GM12878 (cell line): ENCODE results near the gene CD9. TPM values are rescaled to one million over a fixed set of nuclear protein-coding genes. Genes with fewer than 3 reads are reported as not detected.

Experiments
- ATAC-seq: fragments of 200-7000 bp; cut with Tn5 transposase; 3 replicates; pipeline ENCODE4 v1.9.1; 2020; ENCODE audit warnings: mild to moderate bottlenecking, moderate library complexity
- BruUV-seq: library from RNA; stranded (reverse); fragments of 400-500 nt; replicated peaks from 2 replicates; lab custom pipeline; 2021; lab: Mats Ljungman, UMichigan
- CTCF ChIA-PET: fragments of 300-600 bp; sonication (Branson Sonifier 250); formaldehyde crosslinking; extraction: SDS; loops from one replicate; lab custom pipeline; 2021; ENCODE audit warnings: inconsistent platforms; lab: Yijun Ruan, JAX
- POLR2A ChIA-PET: fragments of 350-600 bp; formaldehyde crosslinking; extraction: SDS; loops from one replicate; lab custom pipeline; 2021; ENCODE audit warnings: inconsistent platforms; lab: Charles Lee
- RAD21 ChIA-PET: fragments of 300-600 bp; sonication (Branson Sonifier 250); formaldehyde crosslinking; loops from one replicate; lab custom pipeline; 2023; ENCODE audit warnings: antibody characterized with exemption; ENCODE audit not compliant: unreplicated experiment; lab: Charles Lee
- SMC1A ChIA-PET: fragments of 300-600 bp; sonication (Branson Sonifier 250); formaldehyde crosslinking; loops from one replicate; lab custom pipeline; 2023; ENCODE audit not compliant: unreplicated experiment, uncharacterized antibody; lab: Charles Lee
- DNase-seq: peaks from one replicate; pipeline ENCODE4 v3.0.0-alpha.2; 2011; ENCODE audit warnings: low read depth, low spot score
- FAIRE-seq: peaks from 3 replicates; lab custom pipeline; 2011; peaks lifted over from hg19 to GRCh38; lab: Jason Lieb, UNC
- H2AFZ ChIP-seq: 2 replicates; pipeline ENCODE4 v1.6.0; 2011; ENCODE audit warnings: low read depth, low read length, control low read depth; ENCODE audit not compliant: control insufficient read depth
- H3K27ac ChIP-seq: 2 replicates; pipeline ENCODE4 v1.5.1; 2011; ENCODE audit warnings: control low read depth; ENCODE audit not compliant: control insufficient read depth, insufficient read depth
- H3K27me3 ChIP-seq, 2 experiments: replicated peaks in 1 of 2; 2 replicates each; pipeline versions ENCODE4 v1.6.0 to v1.6.1; 2011; ENCODE audit warnings: low read length in 1 of 2; ENCODE audit not compliant: control insufficient read depth in 2 of 2, insufficient read depth in 2 of 2
- H3K36me3 ChIP-seq, 2 experiments: 2 replicates each; pipeline ENCODE4 v1.5.1; 2011; ENCODE audit warnings: low read length in 1 of 2; ENCODE audit not compliant: control insufficient read depth in 2 of 2, insufficient read depth in 2 of 2
- H3K4me1 ChIP-seq: 2 replicates; pipeline ENCODE4 v1.6.1; 2011; ENCODE audit warnings: mild to moderate bottlenecking, low read length, moderate library complexity, mixed read lengths; ENCODE audit not compliant: control insufficient read depth, insufficient read depth
- H3K4me2 ChIP-seq: 2 replicates; pipeline ENCODE4 v1.6.0; 2011; ENCODE audit warnings: control low read depth; ENCODE audit not compliant: control insufficient read depth, insufficient read depth
- H3K4me3 ChIP-seq: fragments of 200-600 bp; sonication (generic); 2 replicates; pipeline ENCODE4 v1.5.1; 2016
- H3K79me2 ChIP-seq: 2 replicates; pipeline ENCODE4 v1.6.0; 2011; ENCODE audit warnings: low read length; ENCODE audit not compliant: control insufficient read depth, insufficient read depth
- H3K9ac ChIP-seq: 2 replicates; pipeline ENCODE4 v1.8.0; 2011; ENCODE audit warnings: low read length, control low read depth, mixed read lengths; ENCODE audit not compliant: control insufficient read depth, insufficient read depth
- H3K9me3 ChIP-seq: replicated peaks from 3 replicates; pipeline ENCODE4 v1.5.1; 2011; ENCODE audit warnings: mild to moderate bottlenecking, low read length; ENCODE audit not compliant: control insufficient read depth, insufficient read depth
- H4K20me1 ChIP-seq: 2 replicates; pipeline ENCODE4 v1.6.0; 2011; ENCODE audit not compliant: control insufficient read depth, insufficient read depth
- TBL1XR1 ChIP-seq: IDR thresholded peaks from 2 replicates; pipeline ENCODE4 v1.6.1; 2012; ENCODE audit warnings: low read depth, low read length, improper control_type of control experiment
- TCF3 ChIP-seq: IDR thresholded peaks from 2 replicates; pipeline ENCODE4 v1.6.1; 2012; ENCODE audit warnings: low read depth, mild to moderate bottlenecking, low read length, borderline replicate concordance; ENCODE audit not compliant: insufficient read depth
- WGBS: methylation state at CpG from one replicate; pipeline ENCODE4 v1.1.6; 2016; ENCODE audit warnings: low lambda C conversion rate; ENCODE audit not compliant: insufficient replicate concordance, insufficient coverage; ENCODE audit errors: missing lambda C conversion rate; 5-methylcytosine and 5-hydroxymethylcytosine counted together
- in situ Hi-C: fragments of 300-500 bp; cut with MboI; formaldehyde crosslinking; loops from 9 replicates; pipeline ENCODE4 v1.14.3; 2018; ENCODE audit warnings: mixed read lengths
- intact Hi-C: fragments of 100-400 bp; cut with micrococcal nuclease; formaldehyde crosslinking; loops from one replicate; pipeline ENCODE4 v1.14.2; 2022; ENCODE audit not compliant: unreplicated experiment
- polyA plus RNA-seq, 11 experiments: library from polyadenylated mRNA; depleted of rRNA in 4 of 11; unstranded in 6 of 11; stranded (reverse) in 5 of 11; fragments of >200 nt; fragmentation: Nextera tagmentation in 4 of 11; fragmentation: Illumina TruSeq in 1 of 11; extraction: Ambion mirVana in 4 of 11; extraction: Trizol in 1 of 11; gene quantifications; 1 replicate in 1 of 11; 2 replicates in 10 of 11; pipeline versions ENCODE4 v1.2.1 to v1.2.3, GENCODE V29; 2011 to 2016; ENCODE audit warnings: inconsistent platforms in 2 of 11, missing spikeins in 2 of 11, low read depth in 1 of 11
- total RNA-seq, 4 experiments: library from RNA; depleted of rRNA in 3 of 4; stranded (reverse); fragments of >200 nt in 3 of 4; fragmentation: Illumina TruSeq in 1 of 4; extraction: Trizol in 1 of 4; gene quantifications; 2 replicates each; pipeline versions ENCODE4 v1.2.1 to v1.2.3, GENCODE V29; 2013 to 2021
- TF ChIP-seq, protein P1 (sequence below): fragments of 450-650 bp; formaldehyde crosslinking; IDR thresholded peaks from 2 replicates; pipeline ENCODE4 v1.5.0; 2022; ENCODE audit warnings: mild to moderate bottlenecking, missing genetic modification characterization

CD9 gene
- total and polyA plus RNA-seq, 10 of the 15 experiments (the other 5 are each of a cell fraction or from before 2014, with no cell fraction given), result 4.8 to 29.9 (median 9.7) TPM

DNA sequence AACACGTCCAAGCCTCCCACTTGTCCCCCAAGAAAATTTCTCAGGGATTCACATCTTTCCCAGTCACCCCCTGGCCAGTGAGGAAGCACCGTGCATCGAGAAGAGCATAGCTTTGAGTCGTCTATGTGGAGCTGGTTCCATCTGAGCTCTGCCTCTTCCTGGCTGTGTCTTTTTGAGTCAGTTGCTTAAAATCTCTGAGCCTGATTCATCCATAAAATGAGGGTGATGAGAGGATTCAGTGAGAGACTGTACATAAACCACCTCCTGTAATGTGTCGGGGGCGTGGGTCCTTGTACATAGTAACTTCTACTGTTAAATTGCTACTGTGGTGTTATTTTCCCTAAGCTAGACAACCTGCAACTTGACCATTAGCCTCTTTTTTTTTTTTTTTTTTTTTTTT lies 13.8 kb downstream of the CD9 start:
- no peaks in the 10 kb centered on the region for H3K79me2 ChIP-seq
- no peak for FAIRE-seq
- ChIA-PET RAD21 (interaction anchor here (0.6 to 3.0 kb wide), 5 partner anchors 9 to 145 kb away, joined by 3 to 9 read pairs (median 4); no protein-coding TSS in a partner anchor), SMC1A (interaction anchor here (0.6 to 5.5 kb wide), 6 partner anchors 8 to 249 kb away, joined by 3 to 30 read pairs (median 4); partner anchors contain the start of gene CD9), CTCF (interaction anchor here (1.0 to 5.7 kb wide), 5 partner anchors 11 to 71 kb away, joined by 3 to 38 read pairs (median 9); partner anchors contain the start of gene CD9), POLR2A (interaction anchor here (0.6 to 3.7 kb wide), 5 partner anchors 11 to 34 kb away, joined by 5 to 20 read pairs (median 9); partner anchors contain the start of gene CD9)
- no peak overlapping the region for H3K4me3 ChIP-seq
- no peak for ATAC-seq
- H3K4me2 ChIP-seq, result no peak overlapping the region
- TF ChIP-seq TBL1XR1 (no peak), TCF3 (no peak)
- TF ChIP-seq, protein P1, sequence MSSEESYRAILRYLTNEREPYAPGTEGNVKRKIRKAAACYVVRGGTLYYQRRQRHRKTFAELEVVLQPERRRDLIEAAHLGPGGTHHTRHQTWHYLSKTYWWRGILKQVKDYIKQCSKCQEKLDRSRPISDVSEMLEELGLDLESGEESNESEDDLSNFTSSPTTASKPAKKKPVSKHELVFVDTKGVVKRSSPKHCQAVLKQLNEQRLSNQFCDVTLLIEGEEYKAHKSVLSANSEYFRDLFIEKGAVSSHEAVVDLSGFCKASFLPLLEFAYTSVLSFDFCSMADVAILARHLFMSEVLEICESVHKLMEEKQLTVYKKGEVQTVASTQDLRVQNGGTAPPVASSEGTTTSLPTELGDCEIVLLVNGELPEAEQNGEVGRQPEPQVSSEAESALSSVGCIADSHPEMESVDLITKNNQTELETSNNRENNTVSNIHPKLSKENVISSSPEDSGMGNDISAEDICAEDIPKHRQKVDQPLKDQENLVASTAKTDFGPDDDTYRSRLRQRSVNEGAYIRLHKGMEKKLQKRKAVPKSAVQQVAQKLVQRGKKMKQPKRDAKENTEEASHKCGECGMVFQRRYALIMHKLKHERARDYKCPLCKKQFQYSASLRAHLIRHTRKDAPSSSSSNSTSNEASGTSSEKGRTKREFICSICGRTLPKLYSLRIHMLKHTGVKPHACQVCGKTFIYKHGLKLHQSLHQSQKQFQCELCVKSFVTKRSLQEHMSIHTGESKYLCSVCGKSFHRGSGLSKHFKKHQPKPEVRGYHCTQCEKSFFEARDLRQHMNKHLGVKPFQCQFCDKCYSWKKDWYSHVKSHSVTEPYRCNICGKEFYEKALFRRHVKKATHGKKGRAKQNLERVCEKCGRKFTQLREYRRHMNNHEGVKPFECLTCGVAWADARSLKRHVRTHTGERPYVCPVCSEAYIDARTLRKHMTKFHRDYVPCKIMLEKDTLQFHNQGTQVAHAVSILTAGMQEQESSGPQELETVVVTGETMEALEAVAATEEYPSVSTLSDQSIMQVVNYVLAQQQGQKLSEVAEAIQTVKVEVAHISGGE (CRISPR knock-in tag), result no peak
- H3K9me3 ChIP-seq, result no peaks in the 10 kb centered on the region
- no peak overlapping the region for H3K27ac ChIP-seq
- 18% methylated on average over 6 of the region's 6 CpGs for WGBS
- H3K36me3 ChIP-seq, result no peaks in the 10 kb centered on the region
- H3K27me3 ChIP-seq, result no peaks in the 10 kb centered on the region; a peak in 1 of 4 replicates
- BruUV-seq, result no TSS peak
- no peaks in the 10 kb centered on the region; the same call in 1 of the 2 replicates for H4K20me1 ChIP-seq
- DNase-seq, result no peak
- in situ Hi-C loops (no loop called here), intact Hi-C loops (no loop called here)
- H2AFZ ChIP-seq, result no peak overlapping the region
- no peaks in the 10 kb centered on the region for H3K4me1 ChIP-seq
- no peak overlapping the region for H3K9ac ChIP-seq
